ENCODE results near the gene PPP2R2B.

The PPP2R2B gene

GRCh38 chr5:146690880-146691355, 187.6 kb downstream of the PPP2R2B start:
- DNase-seq: no peak

GRCh38 chr5:146687630-146688029, 190.9 kb downstream of the PPP2R2B start:
- DNase-seq: no peak

GRCh38 chr5:146683861-146684260, 194.7 kb downstream of the PPP2R2B start:
- DNase-seq: no peak

GRCh38 chr5:146682899-146683532, 195.5 kb downstream of the PPP2R2B start:
- no peak for DNase-seq

GRCh38 chr5:146681585-146682105, 196.9 kb downstream of the PPP2R2B start:
- DNase-seq: no peak

GRCh38 chr5:146680846-146681584, 197.5 kb downstream of the PPP2R2B start:
- DNase-seq: no peak

GRCh38 chr5:146675636-146676035, 202.9 kb downstream of the PPP2R2B start:
- no peak for DNase-seq

- no peak for DNase-seq
These were observed 205.7 kb downstream of the PPP2R2B start for GRCh38 chr5:146672866-146673265.

GRCh38 chr5:146671561-146672295, 206.8 kb downstream of the PPP2R2B start:
- DNase-seq: no peak

- DNase-seq: no peak
These were observed 208.9 kb downstream of the PPP2R2B start for GRCh38 chr5:146669656-146670055.

GRCh38 chr5:146667633-146668272, 210.8 kb downstream of the PPP2R2B start:
- DNase-seq: no peak

- DNase-seq: no peak
These were observed 216.3 kb downstream of the PPP2R2B start for GRCh38 chr5:146662229-146662628.

- peak; percentile 59 for DNase-seq
These were observed 218.1 kb downstream of the PPP2R2B start for GRCh38 chr5:146660376-146660960.

GRCh38 chr5:146659961-146660360, 218.6 kb downstream of the PPP2R2B start:
- DNase-seq: no peak

GRCh38 chr5:146656703-146657102, 221.9 kb downstream of the PPP2R2B start:
- no peak for DNase-seq

GRCh38 chr5:146653560-146653959, 225.0 kb downstream of the PPP2R2B start:
- peak; percentile 73 for DNase-seq

GRCh38 chr5:146652547-146652946, 226.0 kb downstream of the PPP2R2B start:
- DNase-seq: no peak

GRCh38 chr5:146647656-146648199, 230.8 kb downstream of the PPP2R2B start:
- no peak for DNase-seq

- DNase-seq: no peak
These were observed 232.1 kb downstream of the PPP2R2B start for GRCh38 chr5:146646441-146646840.

GRCh38 chr5:146645342-146645741, 233.2 kb downstream of the PPP2R2B start:
- DNase-seq: no peak

GRCh38 chr5:146644831-146645230, 233.7 kb downstream of the PPP2R2B start:
- no peak for DNase-seq

GRCh38 chr5:146643776-146644175, 234.8 kb downstream of the PPP2R2B start:
- DNase-seq: no peak

All from retina (tissue), 1 donor.